DMS53 treated with DMSO at 0.1 percent for 48 hours (cell line): Measurements from ENCODE around the gene CDKAL1.
"Not testable (repeated sequence)": the region's sequence is repeated elsewhere in the genome, so short reads cannot be mapped to it uniquely, and the experiment has no call there.

Experiments
- DNase-seq: peaks from one replicate; lab custom pipeline; 2025; ENCODE audit not compliant: unreplicated experiment; lab: John Stamatoyannopoulos, UW

CDKAL1 gene

DNA sequence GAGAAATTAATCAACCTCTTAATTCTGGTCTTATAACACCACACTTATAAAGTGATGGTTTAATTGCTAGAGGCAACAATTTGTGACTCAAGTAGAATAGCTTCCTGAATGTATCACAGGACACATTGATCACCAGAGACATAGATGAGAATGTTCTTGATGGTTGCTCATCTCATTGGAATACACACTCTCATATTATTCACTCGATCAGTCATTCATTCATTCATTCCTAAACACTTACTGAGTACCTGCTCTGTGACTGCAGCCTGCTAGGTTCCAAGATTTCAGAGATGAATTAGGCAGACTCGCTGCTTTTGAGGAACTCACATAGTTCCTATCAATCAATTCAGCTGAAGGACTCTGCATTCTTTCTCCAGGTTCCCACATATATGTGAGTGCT, 694.2 kb downstream of the CDKAL1 start:
- no peak for DNase-seq

DNA sequence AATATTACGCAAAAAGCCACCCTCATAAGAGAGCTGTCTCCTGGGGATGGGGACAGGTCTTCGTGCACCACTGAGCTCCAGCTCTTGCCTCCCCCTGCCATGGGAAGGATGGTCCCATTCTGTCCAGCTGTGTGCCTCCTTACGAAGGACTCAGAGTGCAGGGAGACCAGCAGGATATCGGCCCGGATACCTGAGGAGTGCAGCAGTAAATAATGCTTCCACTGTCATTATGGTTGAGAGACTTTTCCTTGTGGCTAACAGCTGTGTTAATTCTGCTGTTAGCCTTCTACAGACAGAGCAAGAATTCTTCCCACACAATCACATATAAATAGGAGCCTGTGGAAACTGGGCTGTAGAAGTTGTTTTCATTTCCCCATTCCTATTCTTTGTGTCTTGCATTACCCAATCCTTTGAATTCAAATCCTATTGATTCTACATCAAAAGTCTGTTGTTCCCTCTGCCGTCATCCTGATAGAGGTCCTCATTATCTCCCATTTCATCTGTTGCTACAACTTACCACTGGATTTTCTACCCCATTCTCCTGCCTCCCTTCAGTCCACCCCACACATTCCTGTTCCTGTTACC, 694.7 kb downstream of the CDKAL1 start:
- no peak for DNase-seq

DNA sequence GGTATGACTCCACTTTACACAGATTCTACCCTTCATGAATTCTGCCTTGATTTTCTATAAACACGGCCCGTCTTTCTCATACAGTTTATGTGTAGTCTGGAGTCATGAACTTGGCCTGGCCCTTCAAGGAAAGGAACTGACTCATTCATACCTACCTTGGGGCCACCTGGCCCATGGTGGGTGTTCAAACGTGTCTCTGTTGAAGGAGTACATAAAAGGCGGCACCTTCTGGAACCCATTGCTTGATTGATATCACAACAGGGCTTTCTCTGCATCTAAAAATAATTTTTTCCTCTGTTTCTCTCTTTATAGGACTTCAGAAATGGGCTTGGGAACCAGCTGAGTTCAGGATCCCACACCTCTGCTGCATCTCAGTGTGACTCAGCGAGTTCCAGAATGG, 696.3 kb downstream of the CDKAL1 start:
- no peak for DNase-seq

DNA sequence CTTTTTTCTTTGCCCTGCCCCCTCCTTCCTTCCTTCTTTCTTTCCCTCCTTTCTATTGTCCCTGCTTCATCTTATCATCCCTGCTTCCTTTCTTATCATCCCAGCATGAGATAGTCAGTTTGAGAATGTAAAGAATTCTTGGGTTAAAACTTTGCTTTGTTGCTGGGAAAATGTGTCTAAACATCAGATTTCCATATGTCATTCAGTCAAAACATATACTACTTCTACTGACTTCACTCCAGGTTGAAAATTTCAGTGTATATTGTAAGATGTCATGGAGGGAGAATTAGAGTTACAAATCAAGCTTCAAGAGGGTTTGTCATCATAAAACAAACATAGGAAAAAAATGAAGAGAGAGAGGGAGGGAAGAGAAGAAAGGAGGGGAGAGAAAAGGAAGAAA, 700.9 kb downstream of the CDKAL1 start:
- DNase-seq, result no peak

DNA sequence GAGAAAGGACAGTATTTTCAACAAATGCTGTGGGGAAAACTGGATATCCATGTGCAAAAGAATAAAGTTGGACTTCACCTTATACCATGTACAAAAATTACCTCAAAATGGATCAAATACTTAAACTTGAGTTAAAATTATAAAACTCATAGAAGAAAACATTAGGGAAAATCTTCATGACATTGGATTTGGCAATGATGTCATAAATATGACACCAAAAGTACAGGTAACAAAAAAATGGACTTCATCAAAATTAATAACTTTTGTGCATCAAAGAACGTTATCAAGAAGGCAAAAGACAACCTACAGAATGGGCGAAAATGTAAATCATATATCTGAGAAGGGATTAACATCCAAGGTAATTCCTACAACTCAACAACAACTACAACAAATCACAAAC, 704.0 kb downstream of the CDKAL1 start:
- no peak for DNase-seq

DNA sequence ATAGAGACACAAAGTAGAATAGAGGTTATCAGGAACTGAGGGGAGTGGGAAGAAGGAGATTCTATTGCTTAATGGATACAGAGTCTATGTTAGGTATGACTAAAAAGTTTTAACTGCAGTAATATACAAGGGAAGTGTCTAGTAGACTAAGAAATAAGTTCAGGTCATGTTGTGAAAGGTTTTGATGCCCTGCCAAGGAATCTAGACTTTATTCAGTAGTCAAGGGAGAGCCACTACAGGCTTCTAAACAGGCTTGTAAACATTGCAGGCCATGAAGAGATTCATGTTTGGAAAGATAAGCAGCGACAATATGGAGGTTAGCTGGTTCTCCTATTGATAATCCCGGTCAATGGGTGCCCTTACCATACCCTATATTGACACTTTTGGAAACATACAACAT, 706.5 kb downstream of the CDKAL1 start:
- no peak for DNase-seq

DNA sequence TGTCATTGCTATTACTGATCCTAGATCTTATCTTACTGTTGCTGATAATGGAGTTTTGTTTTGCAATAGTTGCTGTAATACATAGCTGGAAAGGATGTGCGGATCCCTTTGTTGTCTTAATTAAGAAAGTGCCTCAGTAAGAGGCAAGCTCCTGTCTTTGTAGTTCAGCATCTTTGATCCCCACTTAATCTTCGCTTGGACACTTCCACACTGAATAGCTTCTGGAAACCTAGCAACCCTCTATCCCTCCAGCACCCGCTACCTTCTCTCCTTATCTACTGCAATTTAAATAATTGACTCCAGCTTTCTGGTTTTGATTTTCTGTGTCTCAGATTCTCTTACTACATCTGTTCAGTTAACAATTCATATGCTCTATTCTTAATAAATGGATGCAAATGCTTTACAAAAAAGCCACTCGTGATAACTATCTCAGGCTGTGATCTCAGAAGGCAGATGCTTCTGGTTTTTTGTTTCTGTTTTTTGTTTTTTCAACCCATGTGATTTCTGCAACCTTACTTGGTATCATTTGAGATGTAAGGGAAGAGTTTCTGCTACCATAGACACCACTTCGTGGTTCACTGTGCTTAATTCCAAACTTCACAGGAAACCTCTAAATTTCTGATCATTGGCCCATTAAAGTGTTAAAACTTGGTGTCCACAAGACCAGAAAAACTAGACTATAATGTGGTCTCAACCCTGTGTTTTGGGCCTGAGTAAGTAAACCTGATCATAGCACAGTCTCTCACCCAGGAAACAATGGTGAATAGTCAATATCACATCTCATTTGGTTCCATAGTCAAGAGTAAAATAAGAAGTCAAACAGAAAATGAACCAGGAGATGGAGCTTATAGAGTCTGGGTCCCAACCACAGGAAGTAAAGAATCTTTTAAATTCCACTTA, 707.2 kb downstream of the CDKAL1 start:
- DNase-seq, result no peak

DNA sequence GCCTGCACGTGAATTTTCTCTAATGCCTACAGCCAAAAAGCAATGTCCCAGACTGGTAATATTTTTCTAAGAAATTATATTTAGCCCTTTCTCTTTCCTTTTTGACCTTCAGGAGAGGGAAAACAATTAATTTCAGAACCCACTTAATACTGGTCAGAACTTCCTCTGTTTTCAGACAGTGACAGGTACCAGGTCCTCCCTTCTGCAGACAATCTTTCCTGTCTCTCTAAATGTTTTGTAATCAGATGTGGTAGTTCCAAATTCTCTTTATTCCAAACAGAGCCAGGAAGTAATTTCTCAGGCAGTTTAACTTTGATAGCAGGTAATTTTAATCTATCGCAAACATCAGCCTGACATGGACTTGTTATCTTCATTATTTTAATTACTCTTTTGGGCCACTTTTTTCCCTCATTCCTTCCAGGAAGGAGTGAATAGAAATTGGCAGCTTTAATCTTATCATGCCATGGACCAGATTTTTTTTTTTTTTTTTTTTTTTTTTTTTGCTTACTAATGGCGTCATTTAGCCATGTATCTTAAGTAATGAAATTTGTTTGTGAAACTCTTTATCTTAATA, 710.7 kb downstream of the CDKAL1 start:
- DNase-seq, result no peak

DNA sequence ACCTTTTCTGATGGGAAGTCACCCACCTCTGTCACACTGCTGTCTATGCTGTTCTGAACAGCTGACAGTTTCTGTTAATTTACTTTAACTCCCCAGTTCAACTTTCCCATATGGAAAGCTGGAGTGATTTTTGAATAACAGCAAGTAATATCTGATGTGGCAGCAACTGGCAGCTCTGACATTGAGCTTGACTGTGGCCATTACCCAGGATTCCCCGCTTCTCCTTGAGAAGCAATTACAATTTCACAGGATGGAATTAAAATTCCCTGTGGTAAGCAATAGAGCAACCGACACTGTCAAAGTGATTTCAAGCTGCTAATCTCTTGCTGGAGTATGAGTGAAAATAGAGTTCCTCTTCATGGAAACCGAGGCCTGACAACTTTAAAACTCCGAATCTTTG, 711.2 kb downstream of the CDKAL1 start:
- no peak for DNase-seq

DNA sequence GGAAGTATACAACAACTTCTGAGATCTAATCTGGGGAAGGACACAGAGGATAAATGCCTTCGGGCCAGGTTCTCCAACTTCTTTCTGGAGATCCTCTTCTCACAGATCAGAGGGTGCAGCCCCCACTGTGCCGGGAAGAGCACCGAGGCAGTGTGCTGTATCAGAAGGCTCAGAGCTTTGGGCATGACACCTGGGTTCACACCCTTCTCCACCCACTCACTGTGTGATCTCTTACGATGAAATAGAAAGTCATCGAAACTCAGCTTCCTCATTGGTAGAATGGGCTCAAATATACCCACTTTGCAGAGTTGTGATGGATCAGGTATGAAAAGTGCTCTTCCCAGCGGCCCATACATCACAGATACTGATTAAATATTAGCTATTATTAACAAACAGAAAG, 711.8 kb downstream of the CDKAL1 start:
- no peak for DNase-seq

DNA sequence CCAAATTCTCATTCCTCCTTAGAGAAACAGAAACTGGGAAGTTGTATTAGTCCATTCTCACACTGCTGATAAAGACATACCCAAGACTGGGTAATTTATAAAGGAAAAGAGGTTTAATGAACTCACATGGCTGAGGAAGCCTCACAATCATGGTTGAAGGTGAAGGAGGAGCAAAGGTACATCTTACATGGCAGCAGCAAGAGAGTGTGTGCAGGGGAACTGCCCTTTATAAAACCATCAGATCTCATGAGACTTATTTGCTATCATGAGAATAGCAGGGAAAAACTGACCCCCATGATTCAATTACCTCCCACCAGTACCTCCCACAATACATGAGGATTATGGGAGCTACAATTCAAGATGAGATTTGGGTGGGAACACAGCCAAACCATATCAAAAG, 720.2 kb downstream of the CDKAL1 start:
- not testable (repeated sequence) for DNase-seq

DNA sequence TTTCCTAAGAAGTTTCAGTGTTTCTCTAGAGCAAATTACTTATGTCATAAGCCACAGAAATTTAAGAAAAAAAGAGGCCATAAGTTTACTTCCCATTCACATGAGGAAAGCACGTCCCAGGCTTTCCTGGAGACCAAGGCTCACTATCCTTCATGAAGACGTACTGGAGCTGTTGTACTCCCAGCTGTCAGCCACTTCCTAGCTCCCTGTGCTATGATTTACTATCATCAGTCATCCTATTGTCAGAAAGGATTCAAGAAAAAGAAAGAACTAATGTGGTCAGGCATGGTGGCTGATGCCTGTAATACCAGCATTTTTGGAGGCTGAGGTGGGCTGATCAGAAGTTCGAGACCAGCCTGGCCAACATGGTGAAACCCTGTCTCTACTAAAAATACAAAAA, 721.9 kb downstream of the CDKAL1 start:
- no peak for DNase-seq

DNA sequence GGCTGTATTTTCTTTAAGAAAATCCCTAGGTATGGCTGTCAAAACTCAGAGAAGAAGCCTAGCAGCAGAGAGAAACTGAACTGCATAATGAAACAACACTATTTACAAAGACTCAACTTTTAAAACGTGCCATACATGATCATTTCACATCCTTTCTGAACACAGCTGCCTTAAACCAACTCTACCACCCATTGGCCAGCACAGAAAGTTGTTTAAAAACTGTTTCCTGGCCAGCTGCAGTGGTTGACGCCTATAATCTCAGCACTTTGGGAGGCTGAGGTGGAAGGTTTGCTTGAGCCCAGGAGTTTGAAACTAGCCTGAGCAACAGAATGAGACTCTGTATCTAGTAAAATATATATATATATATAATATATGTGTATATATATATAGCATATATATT, 722.9 kb downstream of the CDKAL1 start:
- DNase-seq, result no peak

DNA sequence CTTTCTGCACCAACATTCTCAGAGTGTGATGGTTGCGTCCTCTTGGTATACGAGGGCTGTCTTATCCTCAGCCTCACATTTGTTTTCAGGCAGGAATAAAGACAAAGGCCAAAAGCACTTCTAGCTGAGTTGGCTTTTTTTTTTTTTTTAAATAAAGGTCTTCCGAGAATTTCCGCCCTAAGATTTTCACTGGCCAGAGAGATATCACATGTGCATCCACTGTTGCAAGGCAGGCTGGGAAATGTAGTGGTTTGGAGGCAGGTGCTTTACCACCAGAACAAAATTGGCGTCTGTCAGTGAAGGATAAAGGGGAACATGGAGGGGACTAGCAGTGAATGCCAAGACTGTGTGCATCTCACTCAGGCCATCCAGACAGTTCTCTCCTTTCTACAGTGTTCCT, 724.4 kb downstream of the CDKAL1 start:
- no peak for DNase-seq

DNA sequence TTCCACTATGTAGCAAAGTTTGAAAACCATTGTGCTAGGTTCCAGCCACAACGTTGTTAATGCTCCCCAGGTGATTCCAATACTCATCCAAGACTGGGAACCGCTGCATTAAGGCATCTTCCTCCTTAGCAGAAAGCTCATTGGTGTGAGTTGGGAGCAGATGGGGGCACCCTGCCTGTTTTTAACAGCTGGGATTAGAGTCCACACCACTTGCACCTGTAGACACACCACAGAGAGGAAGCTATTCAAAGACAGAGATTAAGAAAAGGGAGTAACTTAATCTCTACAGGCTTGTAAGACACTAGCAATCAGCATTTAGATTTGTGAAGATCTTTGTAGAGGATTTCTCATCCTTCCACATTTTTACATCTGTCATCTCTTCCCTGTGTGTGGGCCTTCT, 725.4 kb downstream of the CDKAL1 start:
- no peak for DNase-seq

DNA sequence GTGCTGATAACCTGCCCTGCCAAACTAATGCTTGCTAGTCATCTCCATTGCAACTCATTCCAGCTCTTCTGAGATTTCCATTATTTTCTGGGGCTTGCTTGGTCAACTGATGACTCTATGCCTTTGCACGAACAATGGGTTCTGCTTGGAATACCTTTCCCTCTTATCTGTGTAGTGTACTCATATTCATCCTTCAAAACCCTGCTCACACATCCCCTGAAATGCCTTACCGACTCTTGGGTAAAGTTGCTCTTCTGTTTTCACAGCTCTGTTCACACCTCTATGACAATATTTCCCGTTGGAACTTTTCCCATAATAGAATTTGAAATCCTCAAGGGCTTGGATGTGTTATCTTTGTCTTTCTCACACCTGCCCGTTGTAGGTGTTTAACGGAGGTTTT, 728.2 kb downstream of the CDKAL1 start:
- DNase-seq, result no peak

DNA sequence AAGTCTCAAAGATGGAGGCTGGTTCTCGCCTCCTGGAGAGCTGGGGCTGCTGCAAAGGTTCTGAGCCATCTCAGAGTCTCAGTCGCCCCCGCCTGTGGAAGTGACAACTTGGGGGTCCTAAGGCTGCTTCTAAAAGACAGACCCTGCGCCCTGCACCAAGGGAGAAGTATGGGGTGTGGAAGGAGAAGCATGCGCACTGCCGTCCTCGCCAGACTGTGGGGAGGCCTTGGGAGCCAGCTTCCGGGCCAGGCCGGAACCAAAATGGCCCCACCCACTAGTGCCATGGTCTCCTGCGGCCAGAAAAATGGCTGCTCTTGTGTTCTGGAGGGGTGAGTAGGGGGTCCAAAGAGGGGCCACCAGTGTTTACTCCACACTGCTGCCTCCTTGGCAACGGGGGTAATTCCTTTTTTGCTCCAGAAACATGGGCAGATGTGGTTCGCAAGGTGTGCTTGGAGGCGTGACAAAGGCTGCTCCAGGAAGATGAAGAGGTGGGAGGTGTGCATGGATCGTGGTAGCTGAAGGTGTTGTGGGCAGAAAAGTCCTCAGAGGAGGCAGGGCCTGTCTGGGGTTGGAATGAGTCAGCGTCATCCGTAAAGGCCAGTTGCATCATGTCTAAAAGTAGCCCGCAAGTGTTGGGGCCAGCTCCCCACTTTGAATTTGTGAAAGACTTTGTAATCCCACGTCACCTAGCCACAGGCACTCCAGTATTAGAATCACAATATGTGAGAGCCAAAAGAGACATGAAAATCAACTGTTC, 729.5 kb downstream of the CDKAL1 start:
- no peak for DNase-seq

DNA sequence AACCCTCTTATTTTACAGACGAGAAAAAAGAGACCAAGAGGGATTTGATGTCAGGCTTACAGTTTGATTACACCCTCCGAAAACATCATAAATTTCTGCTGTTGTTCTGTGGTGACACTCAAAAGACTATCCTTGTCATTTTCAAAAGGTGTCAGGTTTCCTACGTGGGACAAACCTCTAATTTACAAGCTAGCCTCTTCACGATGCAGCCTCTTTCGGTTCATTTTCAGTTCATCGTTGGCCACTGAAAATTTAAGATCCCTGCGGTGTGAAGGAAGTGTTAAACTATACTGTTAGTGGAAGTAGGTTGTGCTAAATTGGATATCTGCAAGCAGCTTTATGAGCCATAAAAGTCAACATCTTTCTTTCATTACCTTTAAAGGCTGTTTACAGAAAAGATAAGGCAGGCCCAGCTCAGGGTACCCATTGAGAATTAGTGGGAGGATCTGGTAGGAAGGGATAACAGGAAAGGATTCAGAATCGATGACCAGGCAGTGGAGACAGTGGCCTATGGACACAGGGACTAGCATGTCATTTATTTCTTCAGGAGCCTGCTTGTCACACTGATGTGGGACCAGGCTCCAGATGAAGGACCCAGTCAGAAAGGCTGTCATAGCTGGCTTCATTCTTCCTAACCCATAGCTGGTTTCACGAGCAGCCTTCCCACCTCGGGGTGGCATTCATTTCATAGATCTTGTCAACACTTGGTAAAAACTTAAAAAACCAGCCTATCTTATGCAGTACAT, 730.2 kb downstream of the CDKAL1 start:
- DNase-seq, result no peak

DNA sequence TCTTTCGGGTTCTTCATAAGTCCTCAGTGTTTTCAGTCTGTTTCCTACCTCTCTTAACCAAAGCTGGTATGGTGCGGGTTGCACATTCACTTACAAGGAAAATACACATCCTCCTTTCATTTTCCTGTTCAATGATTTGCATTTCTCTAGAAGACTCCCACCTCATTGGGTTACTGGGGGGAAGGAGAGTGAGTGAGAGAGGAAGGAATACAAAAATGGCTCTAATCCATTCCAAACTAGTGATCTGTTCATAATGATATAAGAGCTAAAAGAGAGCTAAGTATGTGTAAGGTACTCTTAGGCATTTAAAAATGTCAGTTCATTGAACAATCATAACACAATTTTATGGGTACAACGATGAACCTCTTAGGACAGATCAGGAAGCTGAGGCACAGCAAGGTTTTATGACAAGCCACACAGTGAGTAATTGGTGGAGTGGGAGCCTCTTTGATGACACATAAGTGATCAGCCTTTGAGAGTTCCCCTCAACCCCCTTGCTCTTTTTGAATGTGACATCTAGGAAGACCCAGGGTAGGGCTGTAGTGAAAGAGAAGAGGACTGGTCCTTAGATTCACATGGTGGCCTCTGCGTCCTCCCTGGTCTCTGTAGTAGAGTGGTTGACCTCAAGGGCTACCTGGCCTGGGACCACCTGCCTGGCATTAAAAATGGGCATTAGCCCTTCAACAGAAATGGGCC, 730.9 kb downstream of the CDKAL1 start:
- no peak for DNase-seq

DNA sequence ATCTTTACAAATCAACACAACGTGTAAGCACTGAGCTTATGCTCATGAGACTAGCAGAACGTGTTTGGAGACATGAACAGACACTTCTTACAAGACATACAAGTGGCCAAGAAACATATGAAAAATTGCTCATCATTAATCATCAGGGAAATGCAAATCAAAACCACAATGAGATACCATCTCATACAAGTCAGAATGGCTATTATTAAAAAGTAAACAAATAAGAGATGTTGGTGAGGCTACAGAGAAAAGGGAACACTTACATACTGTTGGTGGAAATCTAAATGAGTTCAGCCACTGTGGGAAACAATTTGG, 731.4 kb downstream of the CDKAL1 start:
- DNase-seq, result no peak
